WTC11 (cell line): ENCODE data around the gene MVD. TPM values are rescaled to one million over a fixed set of nuclear protein-coding genes. Genes with fewer than 3 reads are reported as not detected.

Experiments used
- ATAC-seq: fragments of 200-7000 bp; cut with Tn5 transposase; 2 replicates; pipeline ENCODE4 v1.10.0; 2021; ENCODE audit warnings: mild to moderate bottlenecking, moderate library complexity
- CTCF ChIA-PET: fragments of 300-600 bp; sonication (Branson Sonifier 250); formaldehyde crosslinking; loops from one replicate; lab custom pipeline; 2021; ENCODE audit warnings: antibody characterized with exemption; lab: Charles Lee
- POLR2A ChIA-PET: fragments of 350-600 bp; sonication (Branson Sonifier 250); formaldehyde crosslinking; loops from one replicate; lab custom pipeline; 2021; ENCODE audit warnings: antibody characterized with exemption; lab: Charles Lee
- DNase-seq: peaks from one replicate; pipeline ENCODE4 v3.0.0; 2021; ENCODE audit warnings: low spot score
- H3K27ac Mint-ChIP-seq: 2 replicates; pipeline ENCODE4 v1.8.0; 2021; ENCODE audit warnings: mixed read lengths
- H3K27me3 Mint-ChIP-seq: 2 replicates; pipeline ENCODE4 v1.8.0; 2021; ENCODE audit warnings: low read depth, mild to moderate bottlenecking, moderate library complexity, mixed read lengths
- H3K36me3 Mint-ChIP-seq: 2 replicates; pipeline ENCODE4 v1.8.0; 2021; ENCODE audit warnings: mixed read lengths
- H3K4me1 Mint-ChIP-seq: 2 replicates; pipeline ENCODE4 v1.8.0; 2022; ENCODE audit warnings: mixed read lengths
- H3K4me3 Mint-ChIP-seq: 2 replicates; pipeline ENCODE4 v1.8.0; 2021; ENCODE audit warnings: mild to moderate bottlenecking, moderate library complexity, mixed read lengths
- H3K9me3 Mint-ChIP-seq: 2 replicates; pipeline ENCODE4 v1.8.0; 2021; ENCODE audit warnings: mixed read lengths
- ATF1 ChIP-seq: sonication (generic); formaldehyde crosslinking; IDR thresholded peaks from 2 replicates; pipeline ENCODE4 v1.8.1; 2023; ENCODE audit warnings: mild to moderate bottlenecking, moderate library complexity, missing genetic modification reagents
- CREB1 ChIP-seq: sonication (generic); formaldehyde crosslinking; IDR thresholded peaks from 2 replicates; pipeline ENCODE4 v1.8.0; 2023; ENCODE audit warnings: mild to moderate bottlenecking, missing genetic modification reagents
- EMX1 ChIP-seq: fragments of 250-450 bp; sonication (Bioruptor Pico); IDR thresholded peaks from 2 replicates; pipeline ENCODE4 v1.8.0; 2021; ENCODE audit warnings: mild to moderate bottlenecking
- FOXK1 ChIP-seq: sonication (generic); formaldehyde crosslinking; IDR thresholded peaks from 2 replicates; pipeline ENCODE4 v1.8.0; 2022; ENCODE audit warnings: mild to moderate bottlenecking, moderate library complexity, missing genetic modification reagents
- JUN ChIP-seq: sonication (generic); formaldehyde crosslinking; IDR thresholded peaks from 2 replicates; pipeline ENCODE4 v1.8.0; 2023; ENCODE audit warnings: mild to moderate bottlenecking, missing genetic modification reagents
- MYBL2 ChIP-seq: sonication (generic); formaldehyde crosslinking; IDR thresholded peaks from 2 replicates; pipeline ENCODE4 v1.8.1; 2023; ENCODE audit warnings: mild to moderate bottlenecking, moderate library complexity, missing genetic modification reagents
- OVOL2 ChIP-seq: fragments of 250-450 bp; sonication (Bioruptor Pico); IDR thresholded peaks from 2 replicates; pipeline ENCODE4 v1.9.0; 2021; ENCODE audit warnings: mild to moderate bottlenecking, borderline replicate concordance
- RELA ChIP-seq: sonication (generic); formaldehyde crosslinking; IDR thresholded peaks from 2 replicates; pipeline ENCODE4 v1.8.1; 2022; ENCODE audit warnings: missing genetic modification reagents, mild to moderate bottlenecking, borderline replicate concordance
- ZNF263 ChIP-seq: sonication (generic); formaldehyde crosslinking; IDR thresholded peaks from 2 replicates; pipeline ENCODE4 v1.8.1; 2022; ENCODE audit warnings: low read depth, mild to moderate bottlenecking, moderate library complexity, missing genetic modification reagents
- ZNF396 ChIP-seq: fragments of 250-450 bp; sonication (Bioruptor Pico); IDR thresholded peaks from 2 replicates; pipeline ENCODE4 v1.8.0; 2021; ENCODE audit warnings: mild to moderate bottlenecking, moderate library complexity, borderline replicate concordance
- total RNA-seq: library from RNA; stranded (reverse); gene quantifications from 3 replicates; pipeline ENCODE4 v1.2.3, GENCODE V29; 2021
- TF ChIP-seq, protein P1 (sequence below): sonication (generic); formaldehyde crosslinking; IDR thresholded peaks from 2 replicates; pipeline ENCODE4 v1.8.0; 2022; ENCODE audit warnings: mild to moderate bottlenecking, missing genetic modification reagents
- TF ChIP-seq, protein P2 (sequence below): sonication (generic); formaldehyde crosslinking; IDR thresholded peaks from 2 replicates; pipeline ENCODE4 v1.8.1; 2023; ENCODE audit warnings: mild to moderate bottlenecking, missing genetic modification reagents, borderline replicate concordance
- TF ChIP-seq, protein P3 (sequence below): sonication (generic); formaldehyde crosslinking; IDR thresholded peaks from 2 replicates; pipeline ENCODE4 v1.8.0; 2022; ENCODE audit warnings: missing genetic modification reagents
- TF ChIP-seq, protein P4 (sequence below): sonication (generic); formaldehyde crosslinking; IDR thresholded peaks from 2 replicates; pipeline ENCODE4 v1.8.0; 2022; ENCODE audit warnings: mild to moderate bottlenecking, missing genetic modification reagents
- TF ChIP-seq, protein P5 (sequence below): fragments of 250-450 bp; sonication (Bioruptor Pico); IDR thresholded peaks from 2 replicates; pipeline ENCODE4 v1.9.0; 2021; ENCODE audit warnings: mild to moderate bottlenecking, borderline replicate concordance
- TF ChIP-seq, protein P6 (sequence below): sonication (generic); formaldehyde crosslinking; IDR thresholded peaks from 2 replicates; pipeline ENCODE4 v1.8.1; 2023; ENCODE audit warnings: mild to moderate bottlenecking, missing genetic modification reagents

MVD gene
- total RNA-seq, 1 experiment from 2014 or later, result 113 TPM

DNA sequence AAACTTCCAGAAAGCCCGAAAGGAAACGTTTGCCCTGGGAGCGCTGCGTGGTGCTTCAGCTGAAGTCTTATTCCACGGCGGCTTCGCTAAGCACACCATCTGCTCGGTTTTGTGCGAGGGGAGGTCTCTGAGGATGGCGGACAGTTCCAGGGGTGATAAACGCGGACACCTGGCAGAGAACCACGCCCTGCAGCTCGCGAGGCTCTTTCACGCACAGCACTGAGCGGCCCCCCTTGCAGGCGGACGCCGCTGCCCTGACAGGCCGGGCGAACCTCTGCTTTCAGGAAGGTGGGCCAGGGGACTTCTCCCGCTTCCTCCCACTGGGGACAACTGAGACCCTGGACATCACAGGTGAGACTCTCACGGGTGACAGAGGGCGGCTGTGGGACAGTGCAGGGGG, 3.7 kb downstream of the MVD start (continued):
- TF ChIP-seq, protein P1, sequence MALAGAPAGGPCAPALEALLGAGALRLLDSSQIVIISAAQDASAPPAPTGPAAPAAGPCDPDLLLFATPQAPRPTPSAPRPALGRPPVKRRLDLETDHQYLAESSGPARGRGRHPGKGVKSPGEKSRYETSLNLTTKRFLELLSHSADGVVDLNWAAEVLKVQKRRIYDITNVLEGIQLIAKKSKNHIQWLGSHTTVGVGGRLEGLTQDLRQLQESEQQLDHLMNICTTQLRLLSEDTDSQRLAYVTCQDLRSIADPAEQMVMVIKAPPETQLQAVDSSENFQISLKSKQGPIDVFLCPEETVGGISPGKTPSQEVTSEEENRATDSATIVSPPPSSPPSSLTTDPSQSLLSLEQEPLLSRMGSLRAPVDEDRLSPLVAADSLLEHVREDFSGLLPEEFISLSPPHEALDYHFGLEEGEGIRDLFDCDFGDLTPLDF (CRISPR knock-in tag), result no peak
- no peak for TF ChIP-seq ATF1
- TF ChIP-seq ZNF396 (CRISPR knock-in tag), result no peak

DNA sequence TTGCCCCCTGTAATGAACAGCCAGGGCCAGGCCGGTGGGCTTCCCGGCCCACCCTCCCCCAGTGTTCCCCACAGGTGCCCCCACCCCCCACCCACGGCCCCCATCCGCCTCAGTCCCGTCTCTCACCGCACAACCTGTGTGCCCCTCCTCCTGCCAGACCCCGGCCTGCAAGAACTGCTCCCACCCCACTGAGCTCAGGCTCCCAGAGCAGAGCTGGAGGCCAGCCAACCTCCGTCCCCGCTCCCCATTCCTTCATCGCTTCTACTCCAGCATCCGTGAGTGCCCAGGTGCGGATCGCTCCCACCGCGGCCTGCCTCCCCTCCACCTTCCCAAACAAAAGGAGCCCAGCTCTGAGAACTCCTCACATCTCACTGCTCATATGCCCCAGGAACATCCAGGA, 4.2 kb downstream of the MVD start:
- no peaks in the 10 kb centered on the region for H3K9me3 Mint-ChIP-seq
- TF ChIP-seq, protein P2, sequence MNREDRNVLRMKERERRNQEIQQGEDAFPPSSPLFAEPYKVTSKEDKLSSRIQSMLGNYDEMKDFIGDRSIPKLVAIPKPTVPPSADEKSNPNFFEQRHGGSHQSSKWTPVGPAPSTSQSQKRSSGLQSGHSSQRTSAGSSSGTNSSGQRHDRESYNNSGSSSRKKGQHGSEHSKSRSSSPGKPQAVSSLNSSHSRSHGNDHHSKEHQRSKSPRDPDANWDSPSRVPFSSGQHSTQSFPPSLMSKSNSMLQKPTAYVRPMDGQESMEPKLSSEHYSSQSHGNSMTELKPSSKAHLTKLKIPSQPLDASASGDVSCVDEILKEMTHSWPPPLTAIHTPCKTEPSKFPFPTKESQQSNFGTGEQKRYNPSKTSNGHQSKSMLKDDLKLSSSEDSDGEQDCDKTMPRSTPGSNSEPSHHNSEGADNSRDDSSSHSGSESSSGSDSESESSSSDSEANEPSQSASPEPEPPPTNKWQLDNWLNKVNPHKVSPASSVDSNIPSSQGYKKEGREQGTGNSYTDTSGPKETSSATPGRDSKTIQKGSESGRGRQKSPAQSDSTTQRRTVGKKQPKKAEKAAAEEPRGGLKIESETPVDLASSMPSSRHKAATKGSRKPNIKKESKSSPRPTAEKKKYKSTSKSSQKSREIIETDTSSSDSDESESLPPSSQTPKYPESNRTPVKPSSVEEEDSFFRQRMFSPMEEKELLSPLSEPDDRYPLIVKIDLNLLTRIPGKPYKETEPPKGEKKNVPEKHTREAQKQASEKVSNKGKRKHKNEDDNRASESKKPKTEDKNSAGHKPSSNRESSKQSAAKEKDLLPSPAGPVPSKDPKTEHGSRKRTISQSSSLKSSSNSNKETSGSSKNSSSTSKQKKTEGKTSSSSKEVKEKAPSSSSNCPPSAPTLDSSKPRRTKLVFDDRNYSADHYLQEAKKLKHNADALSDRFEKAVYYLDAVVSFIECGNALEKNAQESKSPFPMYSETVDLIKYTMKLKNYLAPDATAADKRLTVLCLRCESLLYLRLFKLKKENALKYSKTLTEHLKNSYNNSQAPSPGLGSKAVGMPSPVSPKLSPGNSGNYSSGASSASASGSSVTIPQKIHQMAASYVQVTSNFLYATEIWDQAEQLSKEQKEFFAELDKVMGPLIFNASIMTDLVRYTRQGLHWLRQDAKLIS (CRISPR knock-in tag), result no peak
- TF ChIP-seq OVOL2 (CRISPR knock-in tag) (no peak), EMX1 (no peak), JUN (CRISPR knock-in tag) (no peak), MYBL2 (CRISPR knock-in tag) (no peak), RELA (CRISPR knock-in tag) (no peak), CREB1 (no peak), ZNF263 (CRISPR knock-in tag) (no peak), FOXK1 (no peak)
- TF ChIP-seq, protein P3, sequence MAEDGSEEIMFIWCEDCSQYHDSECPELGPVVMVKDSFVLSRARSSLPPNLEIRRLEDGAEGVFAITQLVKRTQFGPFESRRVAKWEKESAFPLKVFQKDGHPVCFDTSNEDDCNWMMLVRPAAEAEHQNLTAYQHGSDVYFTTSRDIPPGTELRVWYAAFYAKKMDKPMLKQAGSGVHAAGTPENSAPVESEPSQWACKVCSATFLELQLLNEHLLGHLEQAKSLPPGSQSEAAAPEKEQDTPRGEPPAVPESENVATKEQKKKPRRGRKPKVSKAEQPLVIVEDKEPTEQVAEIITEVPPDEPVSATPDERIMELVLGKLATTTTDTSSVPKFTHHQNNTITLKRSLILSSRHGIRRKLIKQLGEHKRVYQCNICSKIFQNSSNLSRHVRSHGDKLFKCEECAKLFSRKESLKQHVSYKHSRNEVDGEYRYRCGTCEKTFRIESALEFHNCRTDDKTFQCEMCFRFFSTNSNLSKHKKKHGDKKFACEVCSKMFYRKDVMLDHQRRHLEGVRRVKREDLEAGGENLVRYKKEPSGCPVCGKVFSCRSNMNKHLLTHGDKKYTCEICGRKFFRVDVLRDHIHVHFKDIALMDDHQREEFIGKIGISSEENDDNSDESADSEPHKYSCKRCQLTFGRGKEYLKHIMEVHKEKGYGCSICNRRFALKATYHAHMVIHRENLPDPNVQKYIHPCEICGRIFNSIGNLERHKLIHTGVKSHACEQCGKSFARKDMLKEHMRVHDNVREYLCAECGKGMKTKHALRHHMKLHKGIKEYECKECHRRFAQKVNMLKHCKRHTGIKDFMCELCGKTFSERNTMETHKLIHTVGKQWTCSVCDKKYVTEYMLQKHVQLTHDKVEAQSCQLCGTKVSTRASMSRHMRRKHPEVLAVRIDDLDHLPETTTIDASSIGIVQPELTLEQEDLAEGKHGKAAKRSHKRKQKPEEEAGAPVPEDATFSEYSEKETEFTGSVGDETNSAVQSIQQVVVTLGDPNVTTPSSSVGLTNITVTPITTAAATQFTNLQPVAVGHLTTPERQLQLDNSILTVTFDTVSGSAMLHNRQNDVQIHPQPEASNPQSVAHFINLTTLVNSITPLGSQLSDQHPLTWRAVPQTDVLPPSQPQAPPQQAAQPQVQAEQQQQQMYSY (CRISPR knock-in tag), result no peak
- TF ChIP-seq, protein P4, sequence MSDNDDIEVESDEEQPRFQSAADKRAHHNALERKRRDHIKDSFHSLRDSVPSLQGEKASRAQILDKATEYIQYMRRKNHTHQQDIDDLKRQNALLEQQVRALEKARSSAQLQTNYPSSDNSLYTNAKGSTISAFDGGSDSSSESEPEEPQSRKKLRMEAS (CRISPR knock-in tag), result no peak
- TF ChIP-seq, protein P5, sequence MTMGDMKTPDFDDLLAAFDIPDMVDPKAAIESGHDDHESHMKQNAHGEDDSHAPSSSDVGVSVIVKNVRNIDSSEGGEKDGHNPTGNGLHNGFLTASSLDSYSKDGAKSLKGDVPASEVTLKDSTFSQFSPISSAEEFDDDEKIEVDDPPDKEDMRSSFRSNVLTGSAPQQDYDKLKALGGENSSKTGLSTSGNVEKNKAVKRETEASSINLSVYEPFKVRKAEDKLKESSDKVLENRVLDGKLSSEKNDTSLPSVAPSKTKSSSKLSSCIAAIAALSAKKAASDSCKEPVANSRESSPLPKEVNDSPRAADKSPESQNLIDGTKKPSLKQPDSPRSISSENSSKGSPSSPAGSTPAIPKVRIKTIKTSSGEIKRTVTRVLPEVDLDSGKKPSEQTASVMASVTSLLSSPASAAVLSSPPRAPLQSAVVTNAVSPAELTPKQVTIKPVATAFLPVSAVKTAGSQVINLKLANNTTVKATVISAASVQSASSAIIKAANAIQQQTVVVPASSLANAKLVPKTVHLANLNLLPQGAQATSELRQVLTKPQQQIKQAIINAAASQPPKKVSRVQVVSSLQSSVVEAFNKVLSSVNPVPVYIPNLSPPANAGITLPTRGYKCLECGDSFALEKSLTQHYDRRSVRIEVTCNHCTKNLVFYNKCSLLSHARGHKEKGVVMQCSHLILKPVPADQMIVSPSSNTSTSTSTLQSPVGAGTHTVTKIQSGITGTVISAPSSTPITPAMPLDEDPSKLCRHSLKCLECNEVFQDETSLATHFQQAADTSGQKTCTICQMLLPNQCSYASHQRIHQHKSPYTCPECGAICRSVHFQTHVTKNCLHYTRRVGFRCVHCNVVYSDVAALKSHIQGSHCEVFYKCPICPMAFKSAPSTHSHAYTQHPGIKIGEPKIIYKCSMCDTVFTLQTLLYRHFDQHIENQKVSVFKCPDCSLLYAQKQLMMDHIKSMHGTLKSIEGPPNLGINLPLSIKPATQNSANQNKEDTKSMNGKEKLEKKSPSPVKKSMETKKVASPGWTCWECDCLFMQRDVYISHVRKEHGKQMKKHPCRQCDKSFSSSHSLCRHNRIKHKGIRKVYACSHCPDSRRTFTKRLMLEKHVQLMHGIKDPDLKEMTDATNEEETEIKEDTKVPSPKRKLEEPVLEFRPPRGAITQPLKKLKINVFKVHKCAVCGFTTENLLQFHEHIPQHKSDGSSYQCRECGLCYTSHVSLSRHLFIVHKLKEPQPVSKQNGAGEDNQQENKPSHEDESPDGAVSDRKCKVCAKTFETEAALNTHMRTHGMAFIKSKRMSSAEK (CRISPR knock-in tag), result no peak
- TF ChIP-seq, protein P6, sequence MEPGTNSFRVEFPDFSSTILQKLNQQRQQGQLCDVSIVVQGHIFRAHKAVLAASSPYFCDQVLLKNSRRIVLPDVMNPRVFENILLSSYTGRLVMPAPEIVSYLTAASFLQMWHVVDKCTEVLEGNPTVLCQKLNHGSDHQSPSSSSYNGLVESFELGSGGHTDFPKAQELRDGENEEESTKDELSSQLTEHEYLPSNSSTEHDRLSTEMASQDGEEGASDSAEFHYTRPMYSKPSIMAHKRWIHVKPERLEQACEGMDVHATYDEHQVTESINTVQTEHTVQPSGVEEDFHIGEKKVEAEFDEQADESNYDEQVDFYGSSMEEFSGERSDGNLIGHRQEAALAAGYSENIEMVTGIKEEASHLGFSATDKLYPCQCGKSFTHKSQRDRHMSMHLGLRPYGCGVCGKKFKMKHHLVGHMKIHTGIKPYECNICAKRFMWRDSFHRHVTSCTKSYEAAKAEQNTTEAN (CRISPR knock-in tag), result no peak
- no peak overlapping the region for H3K4me3 Mint-ChIP-seq
- DNase-seq, result no peak
- H3K27me3 Mint-ChIP-seq, result no peaks in the 10 kb centered on the region; the same call in 1 of the 2 replicates
- H3K27ac Mint-ChIP-seq, result 0 out of 2 replicates have a peak overlapping the region, but pooled peaks have one; percentile 45
- H3K4me1 Mint-ChIP-seq, result peaks cover 14% of the 10 kb centered on the region
- ChIA-PET CTCF (interaction anchor here (1.0 to 1.7 kb wide), 2 partner anchors 48 to 79 kb away, joined by 3 to 5 read pairs; no protein-coding TSS in a partner anchor), POLR2A (no interaction called here)
- peaks cover 11% of the 10 kb centered on the region; the same call in 1 of the 2 replicates for H3K36me3 Mint-ChIP-seq
- ATAC-seq, result no peak
